ENCODE results near the gene TMEM200B. TPM values are rescaled to one million over a fixed set of nuclear protein-coding genes. Genes with fewer than 3 reads are reported as not detected.
"Not testable (repeated sequence)": the region's sequence is repeated elsewhere in the genome, so short reads cannot be mapped to it uniquely, and the experiment has no call there.

The TMEM200B gene
- total RNA-seq, 1 donor from 2014 or later, result 6.5 TPM

DNA sequence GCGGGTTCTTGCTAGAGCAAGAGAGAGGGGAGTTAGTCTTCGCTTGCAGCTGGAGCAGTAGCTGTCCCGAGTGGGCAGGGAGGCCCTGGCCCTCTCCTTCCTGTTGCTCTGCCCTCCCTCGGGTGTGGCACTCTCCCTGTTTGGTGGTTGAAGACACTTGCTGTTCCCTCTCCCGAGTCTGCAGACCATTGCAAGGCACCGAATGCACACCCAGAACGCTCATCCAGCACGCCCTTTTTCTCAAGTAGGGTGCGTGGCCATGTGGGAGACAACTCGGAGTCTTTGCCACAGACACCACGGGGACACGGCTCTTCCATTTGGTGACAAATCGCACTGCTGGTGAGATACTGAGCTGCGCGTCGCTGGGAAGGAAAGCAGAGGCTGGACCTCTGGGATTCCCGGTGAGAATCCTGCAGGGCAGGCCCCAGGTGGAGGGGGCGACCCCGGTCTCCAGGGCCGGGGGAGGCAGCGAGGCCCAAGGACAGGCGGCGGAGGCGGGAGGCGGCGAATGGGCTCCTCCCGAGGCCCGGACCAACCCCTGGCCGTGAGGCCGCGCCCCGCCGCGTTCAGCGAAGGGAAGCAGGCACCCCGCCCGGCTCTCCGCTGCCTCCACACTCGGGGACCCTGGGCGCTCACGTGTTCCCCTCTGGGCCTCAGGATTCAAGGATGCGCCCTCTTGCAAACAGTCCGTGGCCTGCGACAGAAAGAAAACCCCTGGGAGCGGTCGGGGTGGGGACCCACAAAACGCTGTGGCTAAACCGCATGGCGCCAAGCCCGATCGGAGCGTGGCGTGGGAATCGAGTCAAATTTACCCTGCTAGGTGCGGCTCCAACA, 10.4 kb upstream of the TMEM200B start:
- DNase-seq, result no peak

- DNase-seq, result not testable (repeated sequence)
Measured at GRCh38 chr1:29131056-29131455, 7.4 kb upstream of the TMEM200B start.

DNA sequence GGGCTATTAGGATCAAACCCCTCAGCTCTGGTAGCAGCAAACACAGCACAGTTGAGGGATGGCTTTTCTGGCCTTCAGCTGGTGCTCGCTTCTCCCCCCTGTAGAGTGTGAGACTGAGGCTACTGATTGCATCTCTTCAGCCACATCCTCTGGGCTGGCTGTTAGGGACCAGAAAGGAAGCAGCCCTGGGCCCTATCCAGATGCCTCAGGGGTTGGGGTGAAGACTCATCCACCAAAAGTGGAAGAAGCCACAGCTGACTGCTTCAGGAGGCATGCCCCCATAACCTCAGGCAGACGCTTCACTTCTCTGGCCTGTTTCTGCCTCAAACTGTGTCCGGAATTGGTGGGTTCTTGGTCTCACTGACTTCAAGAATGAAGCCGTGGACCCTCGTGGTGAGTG, 6.2 kb upstream of the TMEM200B start:
- no peak for DNase-seq

DNA sequence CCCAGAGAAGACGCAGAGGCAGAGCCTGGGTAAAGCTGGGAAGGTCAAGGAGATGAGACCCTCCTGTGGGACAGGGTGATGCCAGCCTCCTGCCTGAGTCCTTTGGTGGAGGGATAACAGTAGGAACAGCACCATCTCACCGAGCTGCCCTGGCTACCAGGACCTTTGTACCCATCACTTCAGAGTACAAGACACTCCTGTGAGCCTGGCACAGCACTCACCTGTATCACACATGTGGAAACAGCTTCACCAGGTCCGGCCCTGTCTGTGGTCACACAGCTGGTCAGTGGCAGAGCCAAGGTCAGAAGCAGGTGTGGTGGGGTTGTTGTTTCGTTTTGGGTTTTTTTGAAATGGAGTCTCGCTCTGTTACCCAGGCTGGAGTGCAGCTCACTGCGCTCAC, 5.0 kb upstream of the TMEM200B start:
- no peak for DNase-seq

GRCh38 chr1:29126198-29126597, 2.5 kb upstream of the TMEM200B start:
- DNase-seq, result no peak

GRCh38 chr1:29125788-29126187, 2.1 kb upstream of the TMEM200B start:
- no peak for DNase-seq

DNA sequence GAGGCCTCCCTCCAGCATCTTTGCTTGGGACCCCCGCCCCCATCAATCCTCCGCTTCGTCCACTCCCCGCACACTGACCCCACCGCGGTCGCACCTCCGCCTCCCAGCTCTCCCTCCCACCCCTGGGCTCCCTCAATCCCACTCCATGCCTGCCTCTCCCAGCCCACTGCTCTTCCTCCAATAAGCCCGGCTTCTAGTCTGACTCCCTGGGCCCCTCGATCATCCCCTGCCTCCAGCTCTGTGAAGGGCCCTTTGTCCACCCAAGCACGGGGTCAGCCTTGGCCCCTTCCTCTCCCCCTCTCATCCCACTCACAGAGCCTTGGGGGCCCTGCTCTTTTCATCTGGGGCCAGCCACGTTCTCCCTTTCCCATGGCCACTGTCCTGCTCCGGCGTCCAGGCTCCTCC, 1.5 kb upstream of the TMEM200B start:
- DNase-seq, result no peak

DNA sequence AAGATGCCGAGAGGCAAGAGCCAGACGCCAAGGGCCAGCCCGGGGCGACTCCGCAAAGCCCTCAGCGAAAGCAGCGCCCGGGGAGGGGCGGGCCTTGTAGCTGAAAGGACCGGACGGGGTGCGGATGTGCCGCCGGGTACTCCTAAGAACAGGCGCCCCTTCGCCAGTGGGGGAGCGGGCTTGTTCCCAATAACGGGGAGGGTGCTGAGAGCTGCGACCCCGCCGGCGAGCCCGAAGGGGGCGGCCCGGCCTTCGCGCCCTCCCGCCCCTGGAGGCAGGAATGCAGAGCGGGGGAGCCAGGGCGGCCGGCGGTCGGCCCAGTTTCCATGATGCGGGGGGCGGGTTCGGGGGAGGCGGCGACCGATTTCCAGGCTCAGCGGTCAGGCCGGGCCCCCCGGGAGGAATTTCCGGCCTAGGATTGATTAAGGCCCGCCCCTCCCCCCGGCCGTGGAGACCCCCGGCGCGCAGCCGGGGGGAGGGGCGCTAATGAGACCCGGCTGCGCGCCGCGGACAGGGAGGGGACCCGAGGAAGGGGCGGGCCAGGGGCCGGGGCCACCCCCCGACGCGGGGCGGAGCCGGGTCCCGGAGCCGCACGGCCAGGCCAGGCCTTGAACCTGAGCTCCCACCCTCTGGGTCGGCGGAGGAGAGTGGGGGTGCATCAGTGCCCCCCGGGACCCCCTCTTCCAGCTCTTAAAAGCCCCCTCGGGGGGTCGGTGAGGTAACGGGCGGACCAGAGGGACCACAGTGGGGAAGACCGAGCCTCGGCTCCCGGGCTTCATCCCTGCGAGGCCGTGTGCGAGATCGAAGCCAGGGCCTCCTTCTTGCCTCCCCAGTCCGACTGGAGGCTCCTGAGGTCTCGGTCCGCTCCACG, 898 bp upstream of the TMEM200B start:
- peak; percentile 88 for DNase-seq

DNA sequence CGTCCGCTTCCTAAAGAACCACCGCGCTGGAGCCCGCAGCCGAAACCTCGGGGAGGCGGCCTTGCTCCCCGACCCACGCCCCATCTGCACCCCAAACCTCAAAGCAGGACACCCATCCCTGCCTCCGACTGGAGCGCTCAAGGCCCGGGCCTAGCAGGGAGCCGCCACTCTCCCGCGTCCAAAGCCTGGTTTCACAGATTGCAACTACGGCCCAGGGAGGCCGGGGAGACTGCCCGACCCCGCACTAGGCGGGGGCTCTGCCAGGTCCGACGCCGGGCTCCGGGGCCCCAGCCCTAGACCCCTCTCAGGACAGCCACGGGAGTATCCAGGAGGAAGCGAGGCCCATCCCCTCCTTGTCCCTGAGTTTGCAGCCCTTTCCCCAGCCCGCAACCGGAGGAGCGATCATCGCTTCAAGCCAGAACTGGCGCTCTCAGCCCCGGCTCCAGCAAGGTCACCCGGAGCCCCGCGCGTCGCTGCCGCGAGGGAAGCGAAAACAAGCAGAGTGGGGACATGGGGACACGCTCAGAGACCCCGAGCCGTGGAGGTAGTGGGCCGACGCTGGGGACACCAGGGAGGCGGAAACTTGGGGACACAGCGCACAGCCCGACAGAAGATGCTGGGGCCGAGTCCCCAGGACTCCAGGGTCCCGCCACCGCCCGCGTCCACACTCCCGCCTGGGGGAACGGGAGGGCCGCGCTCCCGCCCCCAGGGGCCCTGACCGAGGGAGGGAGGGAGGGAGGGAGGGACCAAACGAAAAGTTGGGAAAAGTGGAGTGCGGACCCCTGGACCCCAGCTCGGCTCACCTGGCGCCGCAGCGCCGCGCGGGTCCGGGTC, 433 bp downstream of the TMEM200B start:
- DNase-seq, result peak; percentile 44

DNA sequence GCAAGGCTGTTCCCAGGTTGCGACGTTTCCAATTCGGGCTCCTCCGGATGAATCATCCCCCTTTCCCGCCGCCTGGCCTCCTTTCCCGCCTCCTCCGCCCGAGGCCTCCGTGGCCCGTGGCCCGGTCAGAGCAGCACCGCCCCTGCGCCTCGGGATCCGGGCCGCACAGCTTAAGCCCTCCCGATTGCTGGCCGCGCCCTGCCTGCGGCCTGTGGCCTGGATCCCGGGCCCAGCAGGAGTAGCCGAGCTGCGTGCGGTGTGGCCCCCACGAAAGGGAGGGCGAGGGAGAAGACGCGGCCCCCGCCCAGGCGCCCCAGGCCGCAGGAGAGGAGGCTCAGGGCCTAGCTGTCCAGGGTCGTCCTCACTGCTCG, 1.0 kb downstream of the TMEM200B start:
- peak; percentile 19 for DNase-seq

DNA sequence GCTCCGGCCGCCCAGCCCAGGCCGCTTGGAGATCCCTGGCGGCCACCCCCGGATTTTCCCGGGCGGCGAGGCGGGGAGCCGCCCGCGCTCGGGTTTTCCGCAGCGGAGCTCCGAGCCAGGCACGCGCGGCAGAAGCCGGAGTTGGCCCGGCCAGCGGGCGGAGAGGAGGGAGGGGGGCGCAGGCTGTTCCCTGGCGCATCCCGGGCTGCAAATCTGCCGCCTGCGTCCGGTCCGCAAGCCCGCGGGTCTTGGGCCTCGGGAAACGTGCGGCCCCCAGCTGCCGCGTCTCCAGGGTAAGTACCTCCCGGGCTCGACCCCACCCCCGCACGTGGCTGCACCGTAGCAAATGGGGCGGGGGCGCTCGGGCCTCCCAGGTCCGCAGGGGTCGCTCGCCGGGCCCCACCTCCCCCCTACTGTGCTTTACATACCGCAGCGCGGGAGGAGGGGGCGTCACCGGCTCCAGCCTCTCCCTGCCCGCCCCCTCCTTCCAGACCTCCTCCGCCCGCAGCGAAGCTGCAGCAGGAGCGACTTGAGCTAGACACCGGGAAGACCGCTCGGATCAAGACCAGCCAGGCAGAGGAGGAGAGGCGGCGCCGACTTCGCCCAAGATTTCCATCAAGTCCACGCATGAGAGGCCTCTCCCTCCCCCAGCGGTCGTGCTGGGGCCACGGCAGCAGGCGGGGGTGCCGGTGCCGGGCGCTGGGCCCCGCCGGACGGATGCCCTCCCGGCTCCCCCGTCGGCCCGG, 1.6 kb downstream of the TMEM200B start:
- DNase-seq, result peak; percentile 24

- no peak for DNase-seq
Measured at GRCh38 chr1:29121516-29121935, 2.2 kb downstream of the TMEM200B start.

GRCh38 chr1:29120947-29121485, 2.7 kb downstream of the TMEM200B start:
- peak; percentile 36 for DNase-seq

DNA sequence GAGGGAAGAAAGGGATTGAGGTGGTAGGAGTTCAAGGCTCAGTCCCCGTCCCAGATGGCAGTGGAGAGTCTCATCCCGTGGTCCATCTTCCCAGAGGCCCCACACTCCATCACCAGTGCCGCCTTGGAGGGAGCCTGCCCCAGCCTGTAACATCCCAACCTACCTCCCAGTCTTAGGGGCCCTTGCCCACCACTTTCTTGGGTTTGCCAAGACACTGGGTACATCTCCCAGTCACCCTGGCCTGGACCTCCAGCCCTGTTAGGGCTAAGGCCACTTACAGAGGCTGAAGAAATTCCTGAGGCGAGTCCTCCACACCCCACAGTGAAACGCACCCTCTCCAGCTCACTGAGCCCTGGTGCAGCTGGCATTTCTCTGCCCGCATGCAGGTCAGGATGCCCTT, 3.3 kb downstream of the TMEM200B start:
- DNase-seq, result no peak

- no peak for DNase-seq
Measured at GRCh38 chr1:29119121-29119929, 4.4 kb downstream of the TMEM200B start.

DNA sequence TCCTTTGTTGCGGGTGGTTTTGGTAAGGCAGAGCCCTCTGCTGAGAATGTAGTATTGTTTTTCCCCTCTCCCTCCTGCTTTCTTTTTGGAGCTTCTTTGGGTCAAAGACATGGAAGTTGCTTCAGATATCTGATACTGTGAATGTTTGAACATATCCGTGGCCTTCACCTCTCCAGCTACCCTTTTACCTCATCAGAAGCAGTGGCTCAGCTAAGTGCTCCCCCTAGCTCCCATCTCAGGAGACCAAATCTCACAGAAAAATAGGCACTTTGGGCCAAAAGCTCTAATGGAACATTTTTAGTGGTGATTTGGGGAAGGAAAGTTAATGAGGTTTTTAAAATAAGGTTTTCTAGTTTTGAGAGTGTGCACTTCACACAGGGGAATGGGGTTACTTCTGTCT, 6.3 kb downstream of the TMEM200B start:
- no peak for DNase-seq

DNA sequence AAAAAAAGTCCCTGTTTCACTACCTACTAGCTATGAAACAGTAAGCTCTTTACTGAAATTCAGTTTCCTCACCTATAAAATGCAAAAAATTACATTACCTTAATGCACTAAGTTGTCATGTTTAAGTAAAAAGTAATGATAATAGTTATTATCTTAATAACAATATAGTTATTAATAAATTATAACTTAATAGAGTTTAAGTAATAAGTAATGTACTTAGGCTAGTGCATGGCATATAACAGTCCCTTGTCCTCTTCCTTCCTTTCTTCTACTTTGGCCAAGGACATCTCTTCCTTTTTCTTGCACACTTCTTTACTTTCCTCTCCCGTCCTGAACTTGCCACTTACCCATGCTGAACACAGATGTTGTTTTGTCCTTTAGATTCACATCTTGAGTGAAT, 9.0 kb downstream of the TMEM200B start:
- no peak for DNase-seq

DNA sequence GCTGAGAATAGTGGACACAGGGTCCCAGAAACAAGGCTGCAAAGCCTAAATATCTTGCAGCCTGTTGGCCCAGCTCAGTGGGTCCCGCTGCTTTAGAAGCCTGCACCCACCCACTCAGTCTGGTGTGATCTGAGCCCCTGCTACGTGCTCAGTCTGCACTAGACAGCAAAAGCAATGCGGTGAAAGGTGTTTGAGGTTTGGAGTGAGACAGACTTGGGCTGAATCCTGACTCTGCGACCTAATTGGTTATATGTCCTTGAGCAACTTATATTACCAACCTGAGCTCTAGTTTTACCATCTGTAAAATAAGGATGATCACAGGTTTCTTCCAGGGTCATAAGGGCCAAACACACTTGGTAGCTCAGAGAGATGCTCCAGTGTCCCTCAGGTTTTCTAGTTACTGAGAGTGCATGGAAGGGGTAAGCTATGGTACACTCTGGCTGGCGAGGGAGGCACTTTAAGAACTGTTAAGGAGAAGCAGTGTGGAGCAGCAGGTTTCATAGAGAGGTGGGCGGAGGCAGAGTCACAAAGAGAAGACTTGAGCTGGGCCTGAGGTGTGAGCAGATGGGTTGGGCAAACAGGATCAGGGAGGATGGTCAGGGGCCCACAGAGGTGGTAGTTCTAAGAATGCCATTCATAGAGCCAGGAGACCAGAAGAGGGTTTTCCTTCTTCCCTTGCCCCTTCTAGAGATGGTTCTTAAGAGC, 10.1 kb downstream of the TMEM200B start:
- no peak for DNase-seq

DNA sequence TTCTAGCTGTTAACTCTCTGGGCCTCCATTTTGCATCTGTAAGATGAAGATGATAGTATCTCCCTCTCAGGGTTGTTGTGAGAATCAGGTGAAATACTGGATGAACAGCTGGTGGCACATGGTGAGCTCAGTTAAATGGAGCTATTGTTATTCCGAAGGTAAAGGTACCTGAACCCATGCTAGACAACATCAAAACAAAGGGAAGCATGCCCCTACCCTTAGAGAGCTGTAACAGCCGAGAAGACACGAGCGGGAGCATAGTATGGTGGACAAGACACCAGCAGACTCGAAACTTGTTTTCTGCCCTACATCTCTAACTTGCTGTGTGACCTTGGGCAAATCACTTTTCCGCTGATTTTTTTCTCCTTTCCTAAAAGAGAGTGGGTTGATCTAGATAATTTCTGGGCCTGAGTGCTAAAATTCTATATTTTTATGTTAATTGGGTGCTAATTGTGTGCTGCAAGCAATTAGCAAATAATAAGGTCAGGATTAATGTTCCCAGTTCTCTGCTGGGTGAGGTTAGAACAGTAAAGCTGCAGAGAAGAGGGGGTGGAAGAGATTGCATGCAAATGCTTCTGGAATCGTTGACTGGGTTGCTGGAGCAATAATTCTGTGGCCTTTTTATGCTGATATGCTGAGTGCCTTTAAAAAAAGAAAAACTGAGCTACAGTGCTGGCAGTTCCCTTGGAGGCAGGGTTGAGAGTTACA, 10.8 kb downstream of the TMEM200B start:
- no peak for DNase-seq

Measured in skin of body (tissue), 2 donors.